Measurements from ENCODE around the gene PPP6R3.

The PPP6R3 gene

GRCh38 chr11:68661697-68662603 is 201.4 kb downstream of the PPP6R3 start:
- TF ChIP-seq CTCF (conservative IDR thresholded peaks at IDR 0.05; ENCODE audit: low read length), result no peak
- DNase-seq (ENCODE audit: low read depth), result no peak
- no peak overlapping the region for H3K4me3 ChIP-seq (ENCODE audit: low read length)

DNA sequence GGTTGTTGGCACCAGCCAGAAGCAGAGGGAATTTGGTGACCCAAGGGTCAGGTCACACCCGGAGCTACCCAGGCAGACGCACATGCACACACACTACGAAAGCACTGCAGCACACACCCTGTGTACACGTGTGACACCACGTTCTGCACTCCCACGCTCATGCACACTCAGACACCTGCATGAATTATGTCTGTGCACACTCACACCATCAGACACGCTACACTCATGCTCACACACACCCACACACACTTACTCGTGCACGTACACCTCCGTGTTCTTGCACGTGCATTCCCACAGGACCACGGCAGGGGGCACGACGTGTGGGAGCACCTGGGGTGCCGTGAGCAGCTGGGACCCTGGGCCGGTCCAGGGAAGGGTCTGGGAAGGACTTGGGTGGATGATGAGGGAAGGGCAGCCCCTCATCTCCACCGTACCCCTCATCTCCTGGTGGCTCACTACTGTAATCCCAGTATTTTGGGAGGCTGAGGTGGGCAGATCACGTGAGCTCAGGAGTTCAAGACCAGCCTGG is 203.0 kb downstream of the PPP6R3 start:
- TF ChIP-seq CTCF (conservative IDR thresholded peaks at IDR 0.05; ENCODE audit: low read length), result no peak
- no peak overlapping the region for H3K4me3 ChIP-seq (ENCODE audit: low read length)
- no peak for DNase-seq (ENCODE audit: low read depth)

DNA sequence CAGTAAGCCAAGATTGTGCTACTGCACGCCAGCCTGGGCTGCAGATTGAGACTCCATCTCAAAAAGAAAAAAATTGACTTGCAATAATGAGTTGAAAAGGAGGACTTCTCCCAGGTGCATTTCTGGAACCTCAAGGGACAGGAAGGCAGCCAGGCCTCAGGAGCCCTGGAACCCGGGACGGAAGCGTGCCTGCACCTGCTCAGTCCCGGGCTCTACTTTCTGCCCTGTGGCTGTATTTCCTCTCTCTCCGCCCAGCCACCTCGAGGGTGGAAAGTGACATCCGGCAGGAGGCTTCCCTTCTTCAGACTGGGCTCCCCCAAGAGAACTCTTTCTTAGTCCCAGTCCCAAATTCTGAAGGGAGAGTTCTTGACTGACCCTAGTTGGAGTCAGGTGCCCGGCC is 203.6 kb downstream of the PPP6R3 start:
- no peak for DNase-seq (ENCODE audit: low read depth)
- TF ChIP-seq CTCF (conservative IDR thresholded peaks at IDR 0.05; ENCODE audit: low read length), result no peak
- H3K4me3 ChIP-seq (ENCODE audit: low read length), result no peak overlapping the region

DNA sequence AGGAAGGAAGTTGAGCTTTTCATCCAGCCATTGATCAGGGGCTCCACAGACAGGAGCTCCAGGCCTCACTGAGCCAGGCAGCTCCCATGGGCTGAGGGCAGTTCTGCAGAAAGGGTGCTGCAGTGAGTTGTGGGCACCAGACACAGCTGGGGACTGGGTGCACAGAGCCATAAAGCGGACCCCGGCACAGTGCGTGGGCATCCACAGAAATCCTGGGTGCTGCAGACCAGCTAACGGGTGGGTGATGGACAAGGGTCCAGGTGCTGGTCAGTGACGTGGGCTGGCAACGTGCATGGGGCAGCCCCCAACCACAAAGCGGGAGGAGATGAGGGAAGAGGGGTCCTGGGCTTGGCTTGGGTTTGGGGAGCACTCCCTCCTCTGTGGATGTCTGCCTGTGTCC is 204.4 kb downstream of the PPP6R3 start:
- H3K4me3 ChIP-seq (ENCODE audit: low read length), result no peak overlapping the region
- no peak for DNase-seq (ENCODE audit: low read depth)
- no peak for TF ChIP-seq CTCF (conservative IDR thresholded peaks at IDR 0.05; ENCODE audit: low read length)

Data from AG10803 (cell line).